ENCODE data around the gene FDX2.
A peak's percentile ranks its signal among the peaks of the same experiment; 100 is the strongest.

The FDX2 gene

DNA sequence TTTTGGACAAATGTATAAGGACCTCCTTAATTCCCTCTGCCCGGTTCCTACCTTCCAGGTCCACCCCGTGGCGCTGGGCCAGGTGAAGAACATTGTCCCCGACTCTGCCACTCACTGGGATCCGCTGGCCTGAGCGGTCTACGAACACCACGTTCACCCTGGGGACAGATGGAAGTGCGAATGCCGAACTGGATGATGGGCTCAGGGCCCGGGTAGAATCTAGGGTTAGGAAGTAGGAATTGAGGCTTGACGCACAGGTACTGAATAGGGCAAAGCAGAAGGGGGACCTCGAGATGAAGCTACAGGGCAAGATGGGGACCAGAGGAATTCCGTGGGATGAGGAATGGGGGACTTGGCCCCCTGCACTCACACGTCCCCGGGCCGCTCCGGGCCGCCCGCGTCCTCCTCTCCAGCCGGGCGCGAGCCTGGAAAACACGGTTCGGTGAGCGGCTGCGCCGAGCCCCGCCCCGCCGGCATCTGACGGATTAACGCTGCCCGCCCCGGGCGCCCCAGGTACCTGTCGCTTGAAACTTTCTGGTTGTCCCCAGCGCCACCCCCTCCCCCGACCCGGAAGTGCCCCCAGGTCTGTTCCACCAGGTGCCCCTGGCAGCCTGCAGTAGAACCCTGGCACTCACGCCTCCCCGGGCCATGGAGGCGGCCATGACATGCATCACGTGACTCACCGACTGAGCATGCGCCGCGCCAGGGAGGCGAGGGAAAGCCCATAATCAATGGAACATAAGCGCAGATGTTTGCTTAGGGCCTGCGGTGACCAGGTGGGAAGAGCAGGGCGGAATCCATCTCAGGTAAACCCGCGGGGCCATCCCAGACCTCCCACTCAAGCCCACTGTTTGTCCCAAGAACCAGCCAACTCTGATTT lies at the start of gene FDX2:
Gene FDX2, minus strand, starts transcription at position 681 of the 880 bp plus-strand sequence. Its CDS starts 19 bp downstream, at position 662.
- peak; percentile 72 for DNase-seq (ENCODE audit: low read depth)
- H3K4me3 ChIP-seq (ENCODE audit: control insufficient read depth, low read depth, low read length), result peak within 1 kb of the TSS; percentile 80
- TF ChIP-seq CTCF (conservative IDR thresholded peaks at IDR 0.05; ENCODE audit: control insufficient read depth, insufficient read depth, low read depth, low read length), result no peak

- no peak for DNase-seq (ENCODE audit: low read depth)
- H3K4me3 ChIP-seq (ENCODE audit: control insufficient read depth, low read depth, low read length), result no peak overlapping the region
- TF ChIP-seq CTCF (conservative IDR thresholded peaks at IDR 0.05; ENCODE audit: control insufficient read depth, insufficient read depth, low read depth, low read length), result no peak
These were observed 49.7 kb upstream of the FDX2 start for GRCh38 chr19:10365518-10365917.

GRCh38 chr19:10364644-10365043 lies 48.8 kb upstream of the FDX2 start:
- H3K4me3 ChIP-seq (ENCODE audit: control insufficient read depth, low read depth, low read length), result no peak overlapping the region
- TF ChIP-seq CTCF (conservative IDR thresholded peaks at IDR 0.05; ENCODE audit: control insufficient read depth, insufficient read depth, low read depth, low read length), result no peak
- DNase-seq (ENCODE audit: low read depth), result no peak

- TF ChIP-seq CTCF (conservative IDR thresholded peaks at IDR 0.05; ENCODE audit: control insufficient read depth, insufficient read depth, low read depth, low read length), result no peak
- no peak for DNase-seq (ENCODE audit: low read depth)
- H3K4me3 ChIP-seq (ENCODE audit: control insufficient read depth, low read depth, low read length), result no peak overlapping the region
These were observed 48.0 kb upstream of the FDX2 start for GRCh38 chr19:10363789-10364281.

GRCh38 chr19:10362259-10362658 lies 46.4 kb upstream of the FDX2 start:
- no peak for TF ChIP-seq CTCF (conservative IDR thresholded peaks at IDR 0.05; ENCODE audit: control insufficient read depth, insufficient read depth, low read depth, low read length)
- no peak for DNase-seq (ENCODE audit: low read depth)
- no peak overlapping the region for H3K4me3 ChIP-seq (ENCODE audit: control insufficient read depth, low read depth, low read length)

GRCh38 chr19:10361569-10362011 lies 45.8 kb upstream of the FDX2 start:
- DNase-seq (ENCODE audit: low read depth), result no peak
- TF ChIP-seq CTCF (conservative IDR thresholded peaks at IDR 0.05; ENCODE audit: control insufficient read depth, insufficient read depth, low read depth, low read length), result no peak

More at GRCh38 chr19:10361569-10362011, 45.8 kb upstream of the FDX2 start:
- H3K4me3 ChIP-seq (ENCODE audit: control insufficient read depth, low read depth, low read length), result no peak overlapping the region
